Measurements from ENCODE around the gene ZNF624. TPM values are rescaled to one million over a fixed set of nuclear protein-coding genes. Genes with fewer than 3 reads are reported as not detected.
"Not testable (repeated sequence)": the region's sequence is repeated elsewhere in the genome, so short reads cannot be mapped to it uniquely, and the experiment has no call there.

Gene ZNF624
- polyA plus RNA-seq, 1 donor (not counting 4 experiments of a cell fraction or from before 2014, with no cell fraction given) = 2.1 TPM

- not testable (repeated sequence) for H3K36me3 ChIP-seq (ENCODE audit: control insufficient read depth in 2 of 2, extremely low read depth in 1 of 2, insufficient read depth in 2 of 2, low read length in 2 of 2)
- TF ChIP-seq CTCF (optimal IDR thresholded peaks at IDR 0.05 in 1 of 3, IDR thresholded peaks at IDR 0.05 in 1 of 3, conservative IDR thresholded peaks at IDR 0.05 in 1 of 3; ENCODE audit: extremely low read depth in 1 of 3, insufficient read depth in 2 of 3, low read length in 3 of 3) = peak in 2 of 3 experiments; percentile 28 to 57
These were observed 36.2 kb upstream of the ZNF624 start, which contains the start of gene CCDC144A for GRCh38 chr17:16689731-16690281. Gene CCDC144A, plus strand, starts transcription at chr17:16690241. Its CDS starts 160 bp downstream, at chr17:16690401.

GRCh38 chr17:16687151-16687550 is 33.5 kb upstream of the ZNF624 start:
- H3K79me2 ChIP-seq (ENCODE audit: control insufficient read depth, insufficient read depth, low read length); dilution Hi-C loops (cut with MboI; ENCODE audit: extremely low pct_ligation_motif_present, low sequenced_read_pairs); H3K27me3 ChIP-seq (ENCODE audit: control insufficient read depth, extremely low read depth, insufficient read depth, low read length); H3K9ac ChIP-seq (ENCODE audit: control insufficient read depth, extremely low read depth, insufficient read depth, low read length); H3K4me3 ChIP-seq (ENCODE audit: control insufficient read depth in 2 of 3, extremely low read depth in 1 of 3, insufficient read depth in 2 of 3, low read depth in 1 of 3, low read length in 3 of 3); H3K27ac ChIP-seq (ENCODE audit: control insufficient read depth, insufficient read depth, low read length); FAIRE-seq; H4K20me1 ChIP-seq (ENCODE audit: control insufficient read depth, extremely low read depth, insufficient read depth, low read length); H3K9me3 ChIP-seq (ENCODE audit: control insufficient read depth, low read depth, low read length); H3K9me1 ChIP-seq (ENCODE audit: control insufficient read depth, extremely low read depth, insufficient read depth, low read length); H3K36me3 ChIP-seq (ENCODE audit: control insufficient read depth in 2 of 2, extremely low read depth in 1 of 2, insufficient read depth in 2 of 2, low read length in 2 of 2); DNase-seq (ENCODE audit: low read depth, low spot score); H2AFZ ChIP-seq (ENCODE audit: control insufficient read depth, low read length); H3K4me1 ChIP-seq (ENCODE audit: control insufficient read depth, extremely low read depth, insufficient read depth, low read length); H3K4me2 ChIP-seq (ENCODE audit: control insufficient read depth, extremely low read depth, insufficient read depth, low read depth, low read length): not testable (repeated sequence)

More at GRCh38 chr17:16689731-16690281, 36.2 kb upstream of the ZNF624 start, which contains the start of gene CCDC144A:
- H3K9ac ChIP-seq (ENCODE audit: control insufficient read depth, extremely low read depth, insufficient read depth, low read length); FAIRE-seq; H3K4me2 ChIP-seq (ENCODE audit: control insufficient read depth, extremely low read depth, insufficient read depth, low read depth, low read length); H3K27me3 ChIP-seq (ENCODE audit: control insufficient read depth, extremely low read depth, insufficient read depth, low read length); H3K9me1 ChIP-seq (ENCODE audit: control insufficient read depth, extremely low read depth, insufficient read depth, low read length); DNase-seq (ENCODE audit: low read depth, low spot score); H4K20me1 ChIP-seq (ENCODE audit: control insufficient read depth, extremely low read depth, insufficient read depth, low read length); H2AFZ ChIP-seq (ENCODE audit: control insufficient read depth, low read length); H3K27ac ChIP-seq (ENCODE audit: control insufficient read depth, insufficient read depth, low read length); H3K79me2 ChIP-seq (ENCODE audit: control insufficient read depth, insufficient read depth, low read length); H3K9me3 ChIP-seq (ENCODE audit: control insufficient read depth, low read depth, low read length); H3K4me3 ChIP-seq (ENCODE audit: control insufficient read depth in 2 of 3, extremely low read depth in 1 of 3, insufficient read depth in 2 of 3, low read depth in 1 of 3, low read length in 3 of 3); H3K4me1 ChIP-seq (ENCODE audit: control insufficient read depth, extremely low read depth, insufficient read depth, low read length); dilution Hi-C loops (cut with MboI; ENCODE audit: extremely low pct_ligation_motif_present, low sequenced_read_pairs): not testable (repeated sequence)

GRCh38 chr17:16686019-16686418 is 32.4 kb upstream of the ZNF624 start:
- H3K4me2 ChIP-seq (ENCODE audit: control insufficient read depth, extremely low read depth, insufficient read depth, low read depth, low read length); H3K79me2 ChIP-seq (ENCODE audit: control insufficient read depth, insufficient read depth, low read length); H3K9me3 ChIP-seq (ENCODE audit: control insufficient read depth, low read depth, low read length); H3K9me1 ChIP-seq (ENCODE audit: control insufficient read depth, extremely low read depth, insufficient read depth, low read length); H3K9ac ChIP-seq (ENCODE audit: control insufficient read depth, extremely low read depth, insufficient read depth, low read length); DNase-seq (ENCODE audit: low read depth, low spot score); H3K4me1 ChIP-seq (ENCODE audit: control insufficient read depth, extremely low read depth, insufficient read depth, low read length); dilution Hi-C loops (cut with MboI; ENCODE audit: extremely low pct_ligation_motif_present, low sequenced_read_pairs); FAIRE-seq; H2AFZ ChIP-seq (ENCODE audit: control insufficient read depth, low read length); H3K36me3 ChIP-seq (ENCODE audit: control insufficient read depth in 2 of 2, extremely low read depth in 1 of 2, insufficient read depth in 2 of 2, low read length in 2 of 2); H3K27me3 ChIP-seq (ENCODE audit: control insufficient read depth, extremely low read depth, insufficient read depth, low read length); H3K27ac ChIP-seq (ENCODE audit: control insufficient read depth, insufficient read depth, low read length); H4K20me1 ChIP-seq (ENCODE audit: control insufficient read depth, extremely low read depth, insufficient read depth, low read length); H3K4me3 ChIP-seq (ENCODE audit: control insufficient read depth in 2 of 3, extremely low read depth in 1 of 3, insufficient read depth in 2 of 3, low read depth in 1 of 3, low read length in 3 of 3): not testable (repeated sequence)

GRCh38 chr17:16683290-16684138 is 29.9 kb upstream of the ZNF624 start:
- H3K9me1 ChIP-seq (ENCODE audit: control insufficient read depth, extremely low read depth, insufficient read depth, low read length); H3K27ac ChIP-seq (ENCODE audit: control insufficient read depth, insufficient read depth, low read length); DNase-seq (ENCODE audit: low read depth, low spot score); H4K20me1 ChIP-seq (ENCODE audit: control insufficient read depth, extremely low read depth, insufficient read depth, low read length); dilution Hi-C loops (cut with MboI; ENCODE audit: extremely low pct_ligation_motif_present, low sequenced_read_pairs); FAIRE-seq; H3K27me3 ChIP-seq (ENCODE audit: control insufficient read depth, extremely low read depth, insufficient read depth, low read length); H2AFZ ChIP-seq (ENCODE audit: control insufficient read depth, low read length); H3K4me3 ChIP-seq (ENCODE audit: control insufficient read depth in 2 of 3, extremely low read depth in 1 of 3, insufficient read depth in 2 of 3, low read depth in 1 of 3, low read length in 3 of 3); H3K4me1 ChIP-seq (ENCODE audit: control insufficient read depth, extremely low read depth, insufficient read depth, low read length); H3K9me3 ChIP-seq (ENCODE audit: control insufficient read depth, low read depth, low read length); H3K9ac ChIP-seq (ENCODE audit: control insufficient read depth, extremely low read depth, insufficient read depth, low read length); H3K36me3 ChIP-seq (ENCODE audit: control insufficient read depth in 2 of 2, extremely low read depth in 1 of 2, insufficient read depth in 2 of 2, low read length in 2 of 2); H3K79me2 ChIP-seq (ENCODE audit: control insufficient read depth, insufficient read depth, low read length); H3K4me2 ChIP-seq (ENCODE audit: control insufficient read depth, extremely low read depth, insufficient read depth, low read depth, low read length): not testable (repeated sequence)
